SW 1271 (cell line): ENCODE measurements around the gene RELN.

Experiments used
- DNase-seq, 2 experiments: peaks; one replicate each; lab custom pipeline; 2025; lab: John Stamatoyannopoulos, UW

RELN gene

DNA sequence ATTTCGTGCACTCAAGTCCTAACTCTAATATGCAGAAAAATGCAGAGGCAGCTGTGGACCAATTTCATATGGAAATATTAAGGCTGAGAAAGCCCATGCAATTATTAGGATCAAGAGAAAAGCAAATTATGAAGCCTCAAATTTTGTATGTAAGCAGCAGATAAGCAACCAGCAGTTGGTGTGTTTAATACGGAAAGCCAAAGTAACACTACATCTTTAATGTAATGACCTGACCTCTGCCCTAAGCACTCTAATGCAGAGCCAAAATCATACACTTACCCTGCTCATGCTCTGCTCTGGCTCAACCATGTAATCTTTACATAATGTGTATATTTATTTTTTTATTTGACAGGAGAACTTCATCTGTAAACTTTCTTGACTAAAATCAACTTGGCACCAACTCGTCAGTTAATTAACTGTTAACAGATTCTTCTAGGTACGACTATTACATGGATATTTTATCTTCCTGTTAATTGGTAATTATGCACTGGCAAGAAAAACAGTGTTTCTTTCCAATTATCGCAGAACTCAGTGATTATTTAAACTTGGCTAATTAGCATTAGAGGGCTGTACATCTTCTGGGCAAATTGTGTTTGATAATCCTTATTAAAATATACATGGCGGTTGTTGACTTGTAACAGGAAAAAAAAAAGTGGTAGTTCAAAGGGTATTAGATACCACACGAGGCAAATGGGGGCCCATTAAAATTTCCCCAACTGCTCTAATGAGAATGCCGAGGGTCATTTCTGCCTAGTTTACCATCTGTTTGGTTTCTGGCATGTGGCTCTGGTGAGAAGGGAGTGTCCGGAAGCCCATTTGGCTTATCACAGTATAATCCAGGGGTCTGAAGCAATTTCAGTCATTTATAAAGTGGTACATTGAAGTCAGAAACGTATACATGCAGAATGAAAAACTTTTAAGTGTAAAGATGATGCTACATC lies 94.5 kb downstream of the RELN start:
- no peak for DNase-seq

DNA sequence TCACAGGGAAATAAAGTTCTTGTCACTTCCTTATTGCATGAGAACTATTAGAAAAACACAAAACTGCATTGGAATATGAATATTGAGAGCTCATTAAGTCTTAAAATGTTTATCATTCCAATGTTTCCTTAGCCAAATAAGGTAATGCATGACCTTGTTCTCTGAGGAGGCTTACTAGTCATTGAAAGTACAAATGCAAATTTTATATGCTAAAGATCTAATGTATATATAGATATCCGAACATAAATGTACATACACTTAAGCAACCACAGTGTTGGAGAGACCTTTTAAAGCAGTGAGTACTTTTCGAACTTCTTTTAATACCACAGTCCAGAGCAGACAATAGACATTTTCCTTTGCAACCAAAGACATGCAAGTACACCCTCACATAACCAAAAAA lies 96.1 kb downstream of the RELN start:
- no peak for DNase-seq

GRCh38 chr7:103889451-103889850 lies 100.0 kb downstream of the RELN start:
- DNase-seq: no peak

GRCh38 chr7:103888603-103889153 lies 100.8 kb downstream of the RELN start:
- DNase-seq: no peak

DNA sequence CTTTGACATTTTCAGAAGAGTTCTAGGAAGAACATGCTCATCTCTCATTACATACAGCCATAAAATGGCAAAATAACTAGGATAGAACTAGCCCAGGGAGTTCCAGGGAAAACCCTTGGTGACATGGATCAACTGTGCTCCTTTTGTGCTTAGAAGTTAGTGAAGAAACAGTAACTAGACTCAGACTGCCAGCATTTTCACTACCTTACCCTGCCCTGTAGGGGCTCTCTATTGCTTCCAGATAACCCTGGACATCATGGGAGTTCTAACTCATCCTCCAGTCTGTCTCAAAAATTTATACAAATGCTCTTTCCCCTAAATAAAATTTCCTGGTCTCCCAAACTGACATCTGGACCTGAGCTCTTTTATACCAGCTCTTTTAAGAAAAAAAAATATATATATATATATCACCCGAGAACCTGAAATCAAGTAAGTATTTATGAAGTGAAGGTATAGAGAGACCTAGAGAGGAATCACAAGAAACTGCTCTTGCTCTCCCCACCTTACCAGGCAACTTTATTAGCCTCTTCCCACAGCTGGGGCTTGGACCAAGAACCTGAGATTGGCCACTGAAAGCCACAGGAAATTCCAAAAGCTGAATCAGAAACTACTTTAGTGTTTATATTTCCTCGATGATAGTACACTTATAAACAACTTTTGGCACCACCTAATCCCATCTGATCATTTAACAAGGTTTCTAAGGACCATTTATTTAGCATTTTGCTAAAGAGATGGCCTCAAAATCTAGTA lies 101.4 kb downstream of the RELN start:
- no peak for DNase-seq

GRCh38 chr7:103887050-103887449 lies 102.4 kb downstream of the RELN start:
- DNase-seq: no peak

GRCh38 chr7:103879928-103880600 lies 109.4 kb downstream of the RELN start:
- DNase-seq: no peak

GRCh38 chr7:103879411-103879810 lies 110.0 kb downstream of the RELN start:
- no peak for DNase-seq

DNA sequence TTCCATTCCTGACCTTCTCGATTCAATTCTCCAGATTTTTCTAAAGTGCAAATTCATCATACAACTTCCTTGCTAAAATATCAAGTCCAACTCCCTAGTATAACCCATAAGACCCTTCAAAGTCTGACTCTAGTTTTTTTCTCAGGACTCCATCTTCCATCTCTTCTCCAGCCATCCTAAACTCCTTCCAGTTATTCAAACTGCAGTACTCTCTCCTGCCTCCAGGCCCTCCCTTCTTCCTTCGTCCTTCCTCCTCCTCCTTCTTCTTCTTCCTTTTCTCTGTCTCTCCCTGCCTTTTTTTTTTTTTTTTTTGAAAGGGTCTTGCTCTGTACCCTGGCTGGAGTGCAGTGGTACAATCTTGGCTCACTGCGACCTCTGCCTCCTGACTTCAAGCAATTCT lies 111.9 kb downstream of the RELN start:
- DNase-seq: no peak

DNA sequence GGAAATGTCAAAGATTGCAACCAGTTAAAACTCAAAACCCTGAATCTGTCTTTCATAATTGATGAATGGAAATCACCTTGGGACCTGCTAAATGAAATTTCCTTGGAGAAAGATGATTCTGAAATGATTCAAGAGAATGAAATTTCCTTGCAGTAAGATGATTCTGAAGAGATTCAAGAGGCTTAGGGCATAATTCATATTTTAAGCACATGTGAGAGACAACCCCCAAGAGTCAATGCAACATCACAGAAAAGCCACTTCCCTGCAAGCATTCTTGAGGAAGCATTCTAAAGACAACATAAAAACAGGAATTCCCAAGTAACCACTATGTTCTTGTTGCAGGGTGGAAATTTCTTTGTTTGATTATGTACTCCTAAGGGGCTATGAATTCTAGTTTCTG lies 113.7 kb downstream of the RELN start:
- DNase-seq: no peak

DNA sequence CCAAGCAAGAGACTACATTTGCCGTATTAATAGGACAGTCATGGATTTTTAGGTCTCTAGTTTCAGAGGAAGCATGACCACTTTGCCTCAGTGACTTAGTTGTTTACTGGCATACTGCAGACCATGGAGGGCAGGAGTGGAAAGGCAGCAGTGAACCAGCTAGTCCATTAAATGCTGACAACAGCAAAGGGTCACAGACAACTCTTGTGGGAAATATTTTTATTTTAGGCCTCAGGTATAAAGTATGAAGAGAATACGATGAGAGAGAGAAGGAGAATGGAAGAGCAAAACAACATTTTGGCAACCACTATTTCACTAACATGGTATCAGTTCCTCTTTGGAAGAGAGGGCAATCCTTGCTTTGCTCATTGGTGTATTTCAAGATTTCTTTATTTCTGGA lies 118.0 kb downstream of the RELN start:
- no peak for DNase-seq

- DNase-seq: no peak
Observed at GRCh38 chr7:103870664-103871063, 118.8 kb downstream of the RELN start.

GRCh38 chr7:103867874-103868273 lies 121.6 kb downstream of the RELN start:
- DNase-seq: no peak

- no peak for DNase-seq
Observed at GRCh38 chr7:103866919-103867318, 122.5 kb downstream of the RELN start.

- DNase-seq: no peak
Observed at GRCh38 chr7:103865442-103865841, 124.0 kb downstream of the RELN start.

- no peak for DNase-seq
Observed at GRCh38 chr7:103862302-103863035, 127.0 kb downstream of the RELN start.

- DNase-seq: no peak
Observed at GRCh38 chr7:103859709-103860108, 129.7 kb downstream of the RELN start.

GRCh38 chr7:103857435-103857834 lies 132.0 kb downstream of the RELN start:
- no peak for DNase-seq

GRCh38 chr7:103856929-103857328 lies 132.5 kb downstream of the RELN start:
- no peak for DNase-seq

GRCh38 chr7:103855671-103856070 lies 133.8 kb downstream of the RELN start:
- DNase-seq: no peak

- no peak for DNase-seq
Observed at GRCh38 chr7:103854611-103855010, 134.8 kb downstream of the RELN start.

GRCh38 chr7:103851357-103851756 lies 138.1 kb downstream of the RELN start:
- no peak for DNase-seq
